ENCODE measurements around the gene BBS4.
"Not testable (repeated sequence)": the region's sequence is repeated elsewhere in the genome, so short reads cannot be mapped to it uniquely, and the experiment has no call there.

BBS4 gene, protein sequence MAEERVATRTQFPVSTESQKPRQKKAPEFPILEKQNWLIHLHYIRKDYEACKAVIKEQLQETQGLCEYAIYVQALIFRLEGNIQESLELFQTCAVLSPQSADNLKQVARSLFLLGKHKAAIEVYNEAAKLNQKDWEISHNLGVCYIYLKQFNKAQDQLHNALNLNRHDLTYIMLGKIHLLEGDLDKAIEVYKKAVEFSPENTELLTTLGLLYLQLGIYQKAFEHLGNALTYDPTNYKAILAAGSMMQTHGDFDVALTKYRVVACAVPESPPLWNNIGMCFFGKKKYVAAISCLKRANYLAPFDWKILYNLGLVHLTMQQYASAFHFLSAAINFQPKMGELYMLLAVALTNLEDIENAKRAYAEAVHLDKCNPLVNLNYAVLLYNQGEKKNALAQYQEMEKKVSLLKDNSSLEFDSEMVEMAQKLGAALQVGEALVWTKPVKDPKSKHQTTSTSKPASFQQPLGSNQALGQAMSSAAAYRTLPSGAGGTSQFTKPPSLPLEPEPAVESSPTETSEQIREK

DNA sequence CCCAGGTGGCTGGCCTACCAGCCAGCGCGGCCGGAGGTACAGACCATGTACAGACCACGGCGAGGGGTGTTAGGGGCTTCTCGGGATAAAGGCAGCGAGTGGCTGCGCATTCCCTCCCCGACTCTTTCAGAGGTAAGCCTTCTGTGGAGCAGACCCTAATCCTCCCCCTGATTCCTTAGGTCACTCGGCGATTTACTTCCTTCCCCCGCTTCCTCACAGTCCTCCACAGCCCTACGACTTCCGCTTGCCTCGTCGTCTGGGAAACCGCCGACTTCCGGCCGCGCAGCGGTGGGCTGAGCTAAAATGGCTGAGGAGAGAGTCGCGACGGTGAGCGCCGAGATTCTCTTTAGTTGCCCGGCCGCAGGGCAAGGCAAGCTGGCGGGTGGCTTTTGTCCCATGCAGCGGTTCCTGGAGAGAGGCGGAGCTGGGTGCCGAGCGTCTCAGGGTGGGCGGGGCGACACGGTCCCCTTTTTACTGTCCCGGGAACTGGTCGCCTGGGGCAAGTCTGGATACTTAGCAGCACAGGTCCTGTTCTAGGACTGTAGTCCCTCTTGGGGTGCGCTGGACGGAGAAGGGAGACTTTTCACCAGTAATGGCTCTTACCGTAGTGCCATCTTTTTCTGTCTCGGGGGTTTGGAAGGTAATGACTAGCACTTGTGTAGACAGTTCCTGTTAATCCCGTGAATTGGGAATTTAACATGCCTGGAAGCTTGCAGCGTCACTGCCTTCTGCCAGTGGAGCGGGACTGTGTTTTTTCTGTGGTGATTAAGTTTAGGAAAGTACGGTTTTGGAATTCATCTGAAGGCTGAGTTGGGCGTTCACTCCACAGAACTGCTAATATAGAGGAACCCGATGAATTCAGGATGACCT is at the start of gene BBS4, which contains the start of gene HIGD2B:
Gene BBS4, plus strand, starts transcription at position 283 of the 870 bp plus-strand sequence. Its CDS starts 21 bp downstream, at position 304.
Gene HIGD2B, minus strand, starts transcription at position 258 of the 870 bp plus-strand sequence. CDS start 9,808 bp downstream, outside the sequence.
- peak; percentile 85 for DNase-seq

DNA sequence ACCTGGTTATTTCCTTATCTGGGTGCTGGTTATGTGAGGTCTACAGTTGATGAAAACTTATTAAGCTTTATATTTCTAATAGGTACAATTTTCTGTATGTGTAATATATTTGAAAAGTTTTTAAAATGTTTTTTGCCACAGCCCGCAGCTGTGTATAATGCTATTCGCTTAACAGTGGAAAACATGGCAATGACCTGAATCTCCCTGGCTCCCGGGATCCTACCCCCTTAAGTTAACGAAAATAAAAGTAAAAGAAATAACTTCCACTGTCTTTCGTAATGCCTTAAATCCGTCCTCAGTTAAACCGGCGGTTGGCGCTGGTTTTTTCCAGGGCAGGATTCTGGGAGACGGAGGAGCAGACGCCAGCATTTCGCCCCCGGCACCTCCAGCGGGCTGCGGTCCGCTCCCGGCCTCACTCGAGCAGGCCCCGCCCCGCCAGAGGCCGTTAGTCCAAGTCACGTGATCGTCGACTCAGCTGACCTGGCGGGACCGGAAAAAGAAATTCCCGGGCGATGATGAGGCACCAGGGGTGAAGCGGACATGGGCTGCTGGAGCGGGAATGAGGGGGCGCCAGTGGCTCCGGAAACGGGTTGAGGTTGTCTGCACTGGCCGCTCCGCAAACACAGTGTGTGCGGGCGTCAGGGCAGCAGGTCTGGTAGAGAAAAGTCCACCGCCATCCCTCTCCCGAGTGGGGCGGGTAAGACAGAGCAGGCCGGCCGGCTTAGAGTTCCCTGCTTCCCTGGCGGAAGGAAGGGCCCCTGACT is 49.3 kb upstream of the BBS4 start:
- DNase-seq, result peak; percentile 65

DNA sequence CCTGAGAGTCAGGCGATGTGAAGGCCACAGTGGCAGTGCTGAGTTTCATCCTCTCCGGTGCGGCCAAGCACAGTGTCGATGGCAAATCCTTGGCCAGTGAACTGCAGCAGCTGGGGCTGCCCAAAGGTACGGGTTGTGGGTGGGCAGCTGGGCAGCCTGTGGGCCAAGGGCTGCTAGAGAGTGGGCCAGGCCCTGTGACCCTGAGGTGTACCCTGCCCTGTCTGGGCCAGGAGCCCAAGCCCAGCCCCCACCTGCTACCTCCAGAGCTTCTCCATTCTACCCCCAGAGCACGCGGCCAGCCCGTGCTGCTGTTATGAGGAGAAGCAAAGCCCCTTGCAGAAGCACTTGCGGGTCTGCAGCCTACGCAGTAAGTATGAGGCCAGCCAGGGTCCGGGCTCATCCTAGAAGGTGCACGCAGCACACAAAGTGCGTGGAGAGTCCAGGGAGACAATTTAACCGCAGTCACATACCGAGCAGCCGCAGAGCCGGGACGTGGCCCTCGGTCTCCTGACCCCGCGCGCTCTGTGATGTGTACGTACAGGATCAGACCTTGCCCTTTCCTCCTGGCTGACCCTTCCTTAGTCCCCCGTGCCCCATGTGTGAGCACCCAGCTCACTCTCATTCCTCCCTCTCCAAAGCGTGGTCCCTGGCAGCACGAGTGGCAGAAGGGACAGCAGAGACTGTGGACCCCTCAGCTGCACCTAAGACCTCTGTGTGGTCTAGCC is 46.1 kb upstream of the BBS4 start:
- not testable (repeated sequence) for DNase-seq

DNA sequence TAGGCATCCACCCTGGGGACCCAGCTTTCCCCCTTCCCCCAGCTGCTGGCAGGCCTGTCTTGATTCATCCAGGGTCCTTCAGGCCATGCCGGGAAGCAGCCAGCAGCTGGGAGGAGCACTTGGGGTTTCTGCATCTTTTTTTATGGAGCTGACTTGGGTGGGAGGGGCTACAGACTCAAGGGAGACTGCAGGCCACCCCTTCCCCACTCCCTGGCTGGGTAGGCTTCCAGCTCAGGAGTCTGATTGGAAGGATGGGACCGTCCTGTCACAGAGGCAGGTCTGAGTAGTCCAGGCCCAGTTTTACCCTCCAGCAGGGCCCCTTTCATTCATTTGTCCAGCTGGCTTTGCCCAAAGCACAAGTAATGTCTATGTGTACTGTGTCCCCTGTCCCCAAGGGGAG is 43.7 kb upstream of the BBS4 start:
- DNase-seq, result not testable (repeated sequence)

DNA sequence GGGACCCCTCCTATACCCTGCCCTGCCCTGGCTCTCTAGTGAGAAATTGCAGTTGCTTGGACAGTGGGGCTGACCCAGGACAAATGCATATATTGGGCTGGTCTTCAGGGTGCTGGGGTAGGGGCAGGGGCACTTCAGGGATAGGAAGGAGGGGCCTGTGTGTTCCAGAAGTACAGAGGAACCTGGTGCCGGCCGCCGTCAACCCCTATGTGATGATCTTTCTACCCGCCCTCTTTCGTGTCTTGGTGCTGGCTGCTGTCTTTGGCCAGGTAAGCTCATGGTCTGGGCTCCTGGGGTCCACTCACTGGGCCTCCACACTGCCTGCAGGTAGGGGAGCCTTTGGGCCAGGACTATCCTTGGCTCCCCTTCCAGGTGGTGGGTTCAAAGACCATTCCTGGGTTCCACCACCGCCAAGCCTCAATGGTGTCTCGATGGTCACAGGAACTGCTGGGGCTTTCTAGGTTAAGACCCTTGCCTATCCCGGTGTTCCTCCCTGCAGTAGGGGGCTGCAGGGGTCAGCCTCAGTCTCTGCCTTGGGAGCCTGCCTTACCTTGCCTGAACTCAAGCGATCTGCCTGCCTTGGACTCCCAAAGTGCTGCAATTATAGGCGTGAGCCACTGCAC is 37.3 kb upstream of the BBS4 start:
- DNase-seq, result not testable (repeated sequence)

DNA sequence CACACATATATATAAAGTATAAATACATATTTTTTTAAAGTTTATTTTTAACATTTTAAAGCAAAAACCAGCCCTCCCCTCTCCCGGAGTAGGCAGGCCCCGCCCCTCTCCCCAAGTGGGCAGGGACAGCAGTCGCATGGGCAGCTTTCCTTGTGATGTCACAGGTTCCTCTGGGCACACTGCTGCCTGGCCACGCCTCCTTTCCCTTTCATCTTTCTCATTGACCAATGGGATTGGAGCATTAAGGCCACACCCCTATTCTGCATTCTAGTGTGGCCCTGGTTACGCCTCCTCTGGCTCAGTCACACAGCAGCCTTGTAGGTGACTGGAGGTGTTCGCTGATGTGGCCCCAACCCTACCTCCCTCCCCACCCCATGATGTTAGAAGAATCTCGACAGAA is 31.6 kb upstream of the BBS4 start, which contains the start of gene GOLGA6B:
Gene GOLGA6B, plus strand, starts transcription at position 301 of the 400 bp plus-strand sequence. Its CDS starts 41 bp downstream, at position 342.
- not testable (repeated sequence) for DNase-seq

DNA sequence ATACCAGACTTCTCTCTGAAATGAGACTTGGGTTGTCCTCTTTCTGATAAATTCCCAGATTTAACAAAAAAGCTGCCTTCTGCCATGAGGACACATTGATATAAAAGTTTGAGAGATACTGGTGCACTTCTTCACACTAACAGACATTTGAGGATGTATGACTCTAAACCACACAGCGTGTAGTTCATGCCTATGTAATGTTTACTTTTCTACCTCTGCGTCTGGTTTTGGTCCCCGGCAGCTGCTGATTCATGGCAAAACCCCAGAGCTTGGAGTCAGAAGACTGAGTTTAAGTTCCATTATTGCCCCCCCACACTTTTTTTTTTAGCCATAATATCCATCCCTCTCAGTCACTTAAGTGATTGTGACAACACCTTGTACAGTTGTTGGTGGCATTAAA is 30.0 kb upstream of the BBS4 start:
- DNase-seq, result not testable (repeated sequence)

DNA sequence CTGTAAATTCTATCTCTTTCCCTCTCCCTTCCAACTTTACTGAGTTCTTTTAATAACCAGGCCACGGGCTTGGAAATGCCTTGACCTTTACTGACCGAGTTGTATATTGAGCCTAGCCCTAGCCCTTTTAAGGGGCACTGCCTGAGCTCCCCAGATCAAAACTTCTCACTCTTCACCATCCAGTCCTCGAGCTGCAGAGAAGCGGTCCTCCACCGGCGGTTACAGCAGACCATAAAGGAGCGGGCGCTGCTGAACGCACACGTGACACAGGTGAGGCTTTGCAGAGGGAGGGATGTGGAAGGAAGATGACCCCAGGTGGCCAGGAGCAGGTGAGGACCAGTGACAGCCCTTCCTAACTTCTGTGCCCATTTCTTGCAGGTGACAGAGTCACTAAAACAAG is 24.9 kb upstream of the BBS4 start:
- not testable (repeated sequence) for DNase-seq

DNA sequence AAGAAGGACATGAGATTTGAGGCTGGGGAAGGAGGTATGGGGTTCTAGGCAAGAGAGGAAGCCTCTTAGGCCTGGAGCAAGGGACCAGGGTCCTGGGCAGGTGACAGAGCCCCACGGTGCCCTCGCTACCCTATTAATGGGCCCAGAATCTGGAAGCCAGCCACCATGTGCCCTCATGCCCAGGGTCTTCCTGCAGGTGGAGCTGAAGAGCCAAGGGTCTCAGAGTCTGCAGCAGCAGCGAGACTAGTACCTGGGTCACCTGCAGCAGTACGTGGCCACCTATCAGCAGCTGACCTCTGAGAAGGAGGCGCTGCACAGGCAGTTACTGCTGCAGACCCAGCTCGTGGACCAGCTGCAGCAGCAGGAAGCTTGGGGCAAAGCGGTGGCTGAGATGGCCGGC is 22.1 kb upstream of the BBS4 start:
- not testable (repeated sequence) for DNase-seq

DNA sequence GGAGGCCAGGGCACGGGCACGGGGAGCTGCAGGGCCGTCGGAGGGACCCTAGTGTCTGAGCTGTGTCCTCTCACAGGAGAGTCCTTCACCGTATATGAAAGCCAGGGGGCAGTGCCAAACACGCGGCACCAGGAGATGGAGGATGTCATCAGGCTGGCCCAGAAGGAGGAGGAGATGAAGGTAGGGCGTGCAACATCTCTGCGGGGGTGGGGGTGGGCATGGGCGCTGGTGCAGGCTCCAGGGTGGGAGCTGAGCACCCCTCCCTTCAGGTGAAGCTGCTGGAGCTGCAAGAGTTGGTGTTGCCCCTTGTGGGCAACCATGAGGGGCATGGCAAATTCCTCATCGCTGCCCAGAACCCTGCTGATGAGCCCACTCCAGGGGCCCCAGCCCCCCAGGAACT is 20.3 kb upstream of the BBS4 start:
- DNase-seq, result not testable (repeated sequence)

DNA sequence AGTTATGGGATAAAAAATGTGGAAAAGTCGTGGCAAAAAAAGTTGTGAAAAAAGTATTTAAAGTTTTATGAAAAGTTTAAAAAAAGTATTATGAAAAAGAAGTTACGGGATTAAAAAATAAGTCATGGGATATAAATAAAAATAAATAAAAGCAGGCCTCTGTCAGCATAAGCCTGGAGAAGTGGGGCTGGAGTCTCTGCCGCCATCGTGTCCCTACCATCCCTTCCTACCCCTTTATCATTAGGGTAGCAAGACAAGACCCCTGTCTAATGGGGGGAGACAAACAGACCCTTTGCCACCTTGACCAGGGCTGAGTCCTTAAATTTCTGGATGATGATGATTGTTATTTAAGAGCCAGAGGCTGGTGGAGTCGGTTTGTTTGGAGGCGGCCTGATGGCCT is 16.2 kb upstream of the BBS4 start:
- not testable (repeated sequence) for DNase-seq

DNA sequence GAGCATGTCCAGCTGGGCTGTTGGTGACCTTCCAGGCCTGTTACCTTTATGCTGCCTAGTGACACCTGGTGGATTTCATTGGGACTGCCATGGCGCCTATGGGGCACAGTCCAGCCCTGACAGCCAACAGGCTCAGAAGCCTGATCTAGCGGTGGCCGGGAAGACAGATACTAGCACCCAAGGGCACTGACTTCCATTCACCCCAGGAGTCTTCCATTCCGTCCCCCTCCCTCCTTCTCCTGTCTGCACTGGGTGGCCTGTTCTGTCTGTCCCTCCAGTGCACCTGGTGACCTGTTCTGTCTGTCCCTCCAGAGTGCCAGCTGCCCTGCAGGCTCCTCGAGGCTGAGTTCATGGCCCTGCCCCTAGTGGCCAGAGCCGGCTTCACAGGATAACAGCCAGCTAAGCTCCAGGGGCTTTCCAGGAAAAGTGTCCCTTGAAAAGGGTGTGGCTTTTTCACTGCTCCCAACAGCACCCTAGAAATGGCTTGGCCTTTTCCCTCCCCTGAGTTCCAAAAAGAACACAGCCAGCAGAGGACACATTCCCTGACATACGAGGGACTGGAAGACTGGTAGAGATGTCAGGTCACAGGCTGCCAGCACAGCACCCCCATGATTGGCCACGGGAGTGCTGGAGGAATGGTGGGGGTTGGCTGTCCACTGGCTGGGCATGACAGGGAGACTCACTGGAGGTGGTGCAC is 15.2 kb upstream of the BBS4 start:
- peak; percentile 78 for DNase-seq

DNA sequence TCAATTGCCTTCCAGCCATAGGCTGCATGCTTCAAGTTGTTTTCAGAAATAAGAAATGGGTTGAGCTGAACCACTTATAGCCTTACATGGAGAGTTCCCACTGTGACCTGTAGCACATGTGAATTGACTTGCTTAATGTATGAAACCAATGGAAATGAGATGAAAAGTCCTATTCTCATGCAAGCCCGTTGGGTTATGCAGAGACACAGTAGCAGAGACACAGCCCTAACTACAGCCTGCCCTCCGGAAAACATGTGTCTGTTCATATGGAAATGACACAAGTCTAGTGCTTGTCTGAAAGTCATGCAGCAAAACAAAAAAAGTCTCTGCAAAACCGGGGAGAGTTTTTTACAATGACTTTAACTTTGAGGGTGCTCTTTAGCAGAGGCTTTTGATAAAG is 14.5 kb upstream of the BBS4 start:
- no peak for DNase-seq

DNA sequence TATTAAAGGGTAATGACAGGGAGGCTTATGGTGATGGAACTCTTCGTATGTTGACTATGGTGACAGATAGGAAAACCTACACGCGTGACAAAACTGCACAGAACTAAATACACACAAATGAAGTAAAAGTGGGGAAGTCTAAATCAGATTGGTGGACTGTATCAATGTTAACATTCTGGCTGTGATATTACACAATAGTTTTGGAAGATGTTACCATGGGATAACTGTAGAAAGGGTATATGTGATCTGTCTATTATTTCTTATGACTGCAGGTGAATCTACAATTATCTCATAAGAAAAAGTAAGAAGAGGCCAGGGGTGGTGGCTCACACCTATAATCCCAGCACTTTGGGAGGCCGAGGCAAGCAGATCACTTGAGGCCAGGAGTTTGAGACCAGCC is 9.2 kb upstream of the BBS4 start:
- no peak for DNase-seq

DNA sequence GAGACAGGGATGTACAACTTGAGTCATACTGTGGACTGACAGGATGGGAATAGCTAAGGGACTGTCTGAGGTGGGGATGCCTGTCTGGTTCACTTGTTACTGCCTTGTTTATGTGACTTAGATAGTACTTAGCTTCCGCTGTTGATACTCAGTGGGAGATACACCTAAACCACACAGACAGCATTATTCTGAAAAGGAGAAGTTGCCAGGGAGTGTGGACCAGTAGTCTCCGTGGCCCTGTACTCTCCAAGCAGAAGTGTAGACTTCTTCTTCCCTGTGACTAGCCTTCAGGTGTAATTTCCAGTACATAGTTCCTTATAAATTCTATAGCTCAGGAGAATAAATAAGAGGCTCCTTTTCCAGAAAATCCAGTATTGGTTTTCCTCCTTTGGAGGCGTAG is 5.1 kb upstream of the BBS4 start:
- no peak for DNase-seq

DNA sequence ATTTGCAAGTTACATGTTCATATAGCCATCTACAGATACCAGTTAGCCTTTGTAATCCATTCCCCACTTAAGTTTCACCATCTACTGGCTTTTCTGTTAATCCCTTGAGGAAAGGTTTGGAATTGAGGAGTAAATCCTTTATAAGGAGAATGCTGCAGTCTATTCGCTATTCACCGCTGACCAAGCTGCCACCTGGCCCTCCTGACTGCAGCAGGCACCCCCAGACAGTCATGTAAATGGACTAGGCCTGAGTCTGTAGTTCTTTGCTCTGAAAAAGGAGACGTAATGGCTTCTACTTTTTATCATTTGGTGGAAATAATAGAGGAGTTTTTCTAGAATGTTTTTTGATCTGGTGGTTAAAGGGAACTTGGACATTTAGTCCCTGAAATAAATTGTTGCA is 3.2 kb upstream of the BBS4 start:
- no peak for DNase-seq

DNA sequence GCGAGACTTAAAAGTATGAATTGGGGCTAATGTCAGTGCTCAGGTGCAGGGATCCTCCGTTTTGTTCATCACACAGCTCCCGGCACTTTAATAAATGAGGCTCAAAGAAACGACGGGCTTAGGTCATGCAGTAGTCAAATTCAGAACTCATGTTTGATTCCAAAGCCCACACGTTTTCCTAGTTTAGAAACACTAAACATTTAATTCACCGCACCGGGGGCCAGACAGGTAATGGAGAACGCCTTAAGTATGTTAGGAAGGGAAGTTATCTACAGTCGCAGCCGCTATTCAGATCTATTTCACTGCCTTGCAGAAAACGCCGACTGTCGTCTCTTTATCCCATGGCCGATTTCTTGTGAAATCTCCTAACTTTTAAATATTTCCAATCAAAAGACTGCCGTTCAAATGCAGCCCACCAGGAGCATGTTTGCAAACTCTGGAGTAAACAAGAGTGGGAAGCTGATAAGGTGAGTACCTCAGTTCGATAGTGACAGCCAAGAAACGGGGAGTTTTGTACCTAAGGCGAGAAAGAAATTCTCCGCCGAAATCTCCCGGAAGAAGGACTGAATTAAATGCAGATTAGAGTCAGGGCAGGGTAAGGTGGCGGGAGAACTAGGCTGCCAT is 594 bp upstream of the BBS4 start:
- no peak for DNase-seq

DNA sequence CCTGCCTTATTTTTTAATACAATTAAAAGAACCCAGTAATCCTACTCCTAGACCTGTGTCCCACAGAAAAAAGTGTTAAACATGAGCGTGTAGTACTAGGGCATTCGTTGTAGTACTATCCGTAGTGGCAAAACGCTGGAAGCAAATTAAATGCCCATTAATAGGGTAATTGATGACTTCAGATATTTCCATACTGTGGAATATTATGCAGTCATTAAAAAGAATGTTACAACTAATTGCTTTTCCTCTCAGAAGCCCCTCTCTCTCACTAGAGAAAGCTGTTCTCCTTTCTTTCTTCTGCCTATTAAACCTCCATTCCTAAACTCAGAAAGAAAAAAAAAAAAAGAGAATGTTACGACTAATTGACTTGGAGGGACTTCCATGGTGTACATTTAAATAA is 2.7 kb downstream of the BBS4 start:
- no peak for DNase-seq

DNA sequence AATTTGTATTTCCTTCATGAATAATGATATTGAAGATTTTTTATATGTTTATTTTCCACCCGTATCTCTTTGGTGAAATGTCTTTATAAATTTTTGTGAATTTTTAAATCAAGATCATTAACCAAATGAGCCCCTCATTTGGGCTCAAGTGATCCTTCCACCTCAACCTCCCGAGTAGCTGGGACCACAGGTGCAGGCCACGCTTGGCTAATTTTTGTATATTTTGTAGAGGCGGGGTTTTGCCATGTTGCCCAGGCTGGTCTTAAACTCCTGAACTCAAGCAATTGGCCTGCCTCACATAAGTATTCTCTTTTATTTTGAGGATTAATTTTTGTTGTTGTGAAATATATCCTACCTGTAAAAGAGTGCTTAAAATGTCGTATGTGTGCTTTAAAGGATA is 4.9 kb downstream of the BBS4 start:
- DNase-seq, result no peak

DNA sequence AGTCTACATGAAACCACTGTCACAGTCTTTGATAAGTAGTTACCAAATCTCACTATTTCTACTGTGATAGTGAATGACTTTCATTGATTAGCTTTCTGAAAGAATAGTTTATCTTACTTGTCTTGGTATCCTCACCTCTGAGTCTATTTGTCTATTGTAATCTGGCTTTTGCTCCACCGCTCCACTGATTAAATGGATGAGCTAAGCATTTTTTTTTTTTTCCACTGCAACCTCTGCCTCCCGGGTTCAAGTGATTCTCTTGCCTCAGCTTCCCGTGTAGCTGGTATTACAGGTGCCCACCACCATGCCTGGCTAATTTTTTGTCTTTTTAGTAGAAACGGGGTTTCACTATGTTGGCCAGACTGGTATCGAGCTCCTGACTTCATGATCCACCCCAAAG is 12.9 kb downstream of the BBS4 start:
- no peak for DNase-seq
